ENCODE data around the gene HDGFL3. TPM values are rescaled to one million over a fixed set of nuclear protein-coding genes. Genes with fewer than 3 reads are reported as not detected.
A peak's percentile ranks its signal among the peaks of the same experiment; 100 is the strongest.

Gene HDGFL3
- total and polyA plus RNA-seq, 2 donors (not counting 3 experiments of a cell fraction or from before 2014, with no cell fraction given) = 20.2 to 155 TPM

GRCh38 chr15:83106994-83107840, 100.4 kb downstream of the HDGFL3 start, which contains the start of gene TM6SF1:
Gene TM6SF1 (plus strand): TSS chr15:83107645. CDS start chr15:83107681, 36 bp downstream.
- H3K27ac ChIP-seq (ENCODE audit: insufficient read depth, low read depth, low read length) = peak within 1 kb of the TSS; percentile 95
- ChIA-PET CTCF (interaction anchor here (0.8 to 2.2 kb wide), 6 partner anchors 13 to 99 kb away, joined by 3 to 11 read pairs (median 4); partner anchors contain the start of genes BTBD1 and C15orf40), POLR2A (interaction anchor here (0.6 to 1.5 kb wide), 2 partner anchors 14 to 572 kb away, joined by 3 to 4 read pairs; no protein-coding TSS in a partner anchor)
- peaks cover 45% of the 10 kb centered on the region for H3K4me1 ChIP-seq (ENCODE audit: control insufficient read depth, extremely low read depth, insufficient read depth, low read length)
- H3K4me2 ChIP-seq (ENCODE audit: insufficient read depth, low read length) = peak within 1 kb of the TSS; percentile 77
- no peaks in the 10 kb centered on the region for H3K27me3 ChIP-seq (ENCODE audit: control insufficient read depth in 2 of 2, insufficient read depth in 2 of 2, low read length in 2 of 2)
- peak; percentile 67 for FAIRE-seq
- H3K9ac ChIP-seq (replicated peaks; ENCODE audit: extremely low read depth, insufficient read depth, low read length) = peak within 1 kb of the TSS; percentile 94
- no peaks in the 10 kb centered on the region for H4K20me1 ChIP-seq (replicated peaks; ENCODE audit: control insufficient read depth, extremely low read depth, insufficient read depth, low read length)
- DNase-seq (ENCODE audit: low read depth, low spot score) = peak; percentile 45
- intact Hi-C loops (cut with micrococcal nuclease) = no loop called here
- H3K36me3 ChIP-seq (ENCODE audit: control insufficient read depth in 2 of 2, extremely low read depth in 1 of 2, insufficient read depth in 2 of 2, low read length in 2 of 2) = no peaks in the 10 kb centered on the region
- no peaks in the 10 kb centered on the region for H3K9me3 ChIP-seq (replicated peaks; ENCODE audit: control insufficient read depth, insufficient read depth, low read length)
- BruUV-seq (replicated peaks) = no TSS peak
- no peaks in the 10 kb centered on the region for H3K9me1 ChIP-seq (replicated peaks; ENCODE audit: control insufficient read depth, extremely low read depth, insufficient read depth, low read length)
- peaks cover 26% of the 10 kb centered on the region for H3K79me2 ChIP-seq (ENCODE audit: control insufficient read depth, insufficient read depth, low read length)
- H3K4me3 ChIP-seq (replicated peaks in 1 of 3; ENCODE audit: insufficient read depth in 1 of 3, low read depth in 1 of 3, low read length in 3 of 3) = peak within 1 kb of the TSS; percentile 55 to 77 (median 56)
- peak within 1 kb of the TSS; percentile 63 for H2AFZ ChIP-seq (ENCODE audit: low read depth, low read length)
- no peak for TF ChIP-seq EZH2 (IDR thresholded peaks at IDR 0.05; ENCODE audit: borderline replicate concordance, low read depth, low read length, severe bottlenecking)
- no peak for TF ChIP-seq JUN (IDR thresholded peaks at IDR 0.05; ENCODE audit: borderline replicate concordance, insufficient read depth, insufficient read length, low read depth)
- TF ChIP-seq POLR2A (IDR thresholded peaks at IDR 0.05; ENCODE audit: low read depth, low read length) = peak; percentile 59
- dilution Hi-C loops (cut with MboI; ENCODE audit: extremely low pct_ligation_motif_present, low sequenced_read_pairs) = no loop called here

- no peaks in the 10 kb centered on the region for H4K20me1 ChIP-seq (replicated peaks; ENCODE audit: control insufficient read depth, extremely low read depth, insufficient read depth, low read length)
- no peak overlapping the region for H3K9ac ChIP-seq (replicated peaks; ENCODE audit: extremely low read depth, insufficient read depth, low read length)
- TF ChIP-seq MAX (IDR thresholded peaks at IDR 0.05; ENCODE audit: insufficient read depth, insufficient read length) = no peak
- no peak for TF ChIP-seq JUN (IDR thresholded peaks at IDR 0.05; ENCODE audit: borderline replicate concordance, insufficient read depth, insufficient read length, low read depth)
- no peak for TF ChIP-seq EZH2 (IDR thresholded peaks at IDR 0.05; ENCODE audit: borderline replicate concordance, low read depth, low read length, severe bottlenecking)
- TF ChIP-seq CTCF (IDR thresholded peaks at IDR 0.05; ENCODE audit: extremely low read depth in 1 of 2, insufficient read depth in 1 of 2, low read depth in 1 of 2, low read length in 2 of 2) = no peak
- no peak for TF ChIP-seq GATA2 (IDR thresholded peaks at IDR 0.05; ENCODE audit: insufficient read depth, insufficient read length, low read depth, low read length)
- TF ChIP-seq POLR2AphosphoS5 (IDR thresholded peaks at IDR 0.05; ENCODE audit: insufficient read depth, low read depth, low read length) = no peak
- no peak for TF ChIP-seq POLR2A (IDR thresholded peaks at IDR 0.05; ENCODE audit: low read depth, low read length)
- no peak for TF ChIP-seq FOS (IDR thresholded peaks at IDR 0.05; ENCODE audit: borderline replicate concordance, insufficient read depth, low read length)
- no peak for TF ChIP-seq MYC (IDR thresholded peaks at IDR 0.05; ENCODE audit: low read depth, low read length)
- no peak overlapping the region for H3K4me3 ChIP-seq (replicated peaks in 1 of 3; ENCODE audit: insufficient read depth in 1 of 3, low read depth in 1 of 3, low read length in 3 of 3)
- dilution Hi-C loops (cut with MboI; ENCODE audit: extremely low pct_ligation_motif_present, low sequenced_read_pairs) (no loop called here), intact Hi-C loops (cut with micrococcal nuclease) (no loop called here)
- ChIA-PET CTCF (interaction anchor here (1.4 kb wide), 1 partner anchor 45 kb away, joined by 3 read pairs; no protein-coding TSS in a partner anchor), POLR2A (no interaction called here)
- no peak overlapping the region for H2AFZ ChIP-seq (ENCODE audit: low read depth, low read length)
- no TSS peak for BruUV-seq (replicated peaks)
- H3K4me1 ChIP-seq (ENCODE audit: control insufficient read depth, extremely low read depth, insufficient read depth, low read length) = peaks cover 33% of the 10 kb centered on the region
- H3K27me3 ChIP-seq (ENCODE audit: control insufficient read depth in 2 of 2, insufficient read depth in 2 of 2, low read length in 2 of 2) = no peaks in the 10 kb centered on the region
- no peak for DNase-seq (ENCODE audit: low read depth, low spot score)
- H3K79me2 ChIP-seq (ENCODE audit: control insufficient read depth, insufficient read depth, low read length) = peaks cover 18% of the 10 kb centered on the region
- no peaks in the 10 kb centered on the region for H3K36me3 ChIP-seq (ENCODE audit: control insufficient read depth in 2 of 2, extremely low read depth in 1 of 2, insufficient read depth in 2 of 2, low read length in 2 of 2)
- no peaks in the 10 kb centered on the region for H3K9me3 ChIP-seq (replicated peaks; ENCODE audit: control insufficient read depth, insufficient read depth, low read length)
- no peak overlapping the region for H3K4me2 ChIP-seq (ENCODE audit: insufficient read depth, low read length)
- H3K27ac ChIP-seq (ENCODE audit: insufficient read depth, low read depth, low read length) = no peak overlapping the region
- no peak for FAIRE-seq
- no peaks in the 10 kb centered on the region for H3K9me1 ChIP-seq (replicated peaks; ENCODE audit: control insufficient read depth, extremely low read depth, insufficient read depth, low read length)
These were observed 102.2 kb downstream of the HDGFL3 start for GRCh38 chr15:83105440-83105839.

All from endothelial cell of umbilical vein (primary cell).